HepG2 (cell line): ENCODE data around the gene PLXDC2.

Experiments used
- CTCF ChIP-seq: sonication (generic); formaldehyde crosslinking; IDR thresholded peaks from 2 replicates; pipeline ENCODE4 v1.5.0; 2020; ENCODE audit warnings: mild to moderate bottlenecking, missing genetic modification reagents, moderate library complexity
- ELK4 ChIP-seq: sonication (generic); formaldehyde crosslinking; IDR thresholded peaks from 2 replicates; pipeline ENCODE4 v1.9.0; 2021; ENCODE audit warnings: missing genetic modification reagents, borderline replicate concordance

- TF ChIP-seq CTCF, result no peak
- TF ChIP-seq ELK4 (CRISPR knock-in tag), result no peak
Observed at GRCh38 chr10:19857876-19858275, 41.6 kb downstream of the PLXDC2 start.
